HEK293 (cell line): ENCODE measurements around the gene TTLL10.
A peak's percentile ranks its signal among the peaks of the same experiment; 100 is the strongest.

Source experiments
- CTCF ChIA-PET: fragments of 350-600 bp; formaldehyde crosslinking; extraction: SDS; loops from one replicate; lab custom pipeline; 2021; ENCODE audit warnings: antibody characterized with exemption; lab: Yijun Ruan, JAX
- POLR2A ChIA-PET: fragments of 300-600 bp; formaldehyde crosslinking; extraction: SDS; loops from one replicate; lab custom pipeline; 2020; ENCODE audit warnings: antibody characterized with exemption, inconsistent platforms; lab: Yijun Ruan, JAX
- H3K27ac ChIP-seq: fragments of 200-500 bp; sonication (Bioruptor generic); 2 replicates; pipeline ENCODE4 v1.5.1; 2014; ENCODE audit warnings: low read depth, low read length, control low read depth, inconsistent platforms; ENCODE audit errors: extremely low read depth
- H3K36me3 ChIP-seq, 2 experiments: fragments of 200-500 bp in 1 of 2; sonication (Bioruptor generic) in 1 of 2; 1 replicate in 1 of 2; 2 replicates in 1 of 2; pipeline ENCODE4 v1.5.1; 2014 to 2017; ENCODE audit warnings: inconsistent platforms in 2 of 2, low read length in 2 of 2; ENCODE audit not compliant: control insufficient read depth in 2 of 2, insufficient read depth in 1 of 2
- H3K4me1 ChIP-seq: fragments of 200-500 bp; sonication (Bioruptor generic); 2 replicates; pipeline ENCODE4 v1.5.1; 2014; ENCODE audit warnings: mild to moderate bottlenecking, low read length, inconsistent platforms; ENCODE audit not compliant: control insufficient read depth, insufficient read depth
- H3K4me3 ChIP-seq: 2 replicates; pipeline ENCODE4 v1.5.1; 2011; ENCODE audit warnings: low read depth, mild to moderate bottlenecking, control low read depth, low read length, moderate library complexity
- H3K9me3 ChIP-seq: fragments of 200-500 bp; sonication (Bioruptor generic); 2 replicates; pipeline ENCODE4 v1.5.1; 2014; ENCODE audit warnings: low read depth, low read length, inconsistent platforms; ENCODE audit not compliant: control insufficient read depth, insufficient read depth
- GLI2 ChIP-seq: fragments of 450-650 bp; formaldehyde crosslinking; IDR thresholded peaks from 2 replicates; pipeline ENCODE4; 2017; ENCODE audit warnings: missing biosample characterization, missing genetic modification characterization, low read depth, borderline replicate concordance
- GLIS1 ChIP-seq: fragments of 450-650 bp; formaldehyde crosslinking; IDR thresholded peaks from 2 replicates; pipeline ENCODE4 v1.5.1; 2016; ENCODE audit warnings: missing biosample characterization, missing genetic modification characterization
- GLIS2 ChIP-seq: fragments of 450-650 bp; formaldehyde crosslinking; IDR thresholded peaks from 2 replicates; pipeline ENCODE4 v1.5.1; 2016; ENCODE audit warnings: missing biosample characterization, missing genetic modification characterization
- HIC1 ChIP-seq: fragments of 450-650 bp; formaldehyde crosslinking; IDR thresholded peaks from 2 replicates; pipeline ENCODE4 v1.5.1; 2016; ENCODE audit warnings: missing biosample characterization, missing genetic modification characterization
- KLF8 ChIP-seq: fragments of 450-650 bp; formaldehyde crosslinking; IDR thresholded peaks from 2 replicates; pipeline ENCODE4 v1.5.1; 2016; ENCODE audit warnings: missing biosample characterization, missing genetic modification characterization
- PATZ1 ChIP-seq: fragments of 450-650 bp; formaldehyde crosslinking; IDR thresholded peaks from 2 replicates; pipeline ENCODE4 v1.5.1; 2016; ENCODE audit warnings: missing biosample characterization, missing genetic modification characterization
- ZBTB10 ChIP-seq: fragments of 450-650 bp; formaldehyde crosslinking; IDR thresholded peaks from 2 replicates; pipeline ENCODE4 v1.5.1; 2016; ENCODE audit warnings: missing biosample characterization, missing genetic modification characterization
- ZBTB26 ChIP-seq: fragments of 450-650 bp; formaldehyde crosslinking; optimal IDR thresholded peaks from 2 replicates; pipeline ENCODE3; 2016; ENCODE audit warnings: missing biosample characterization, mild to moderate bottlenecking, missing genetic modification characterization
- ZBTB8A ChIP-seq: fragments of 450-650 bp; formaldehyde crosslinking; IDR thresholded peaks from 2 replicates; pipeline ENCODE4 v1.5.1; 2016; ENCODE audit warnings: missing biosample characterization, missing genetic modification characterization
- ZFHX2 ChIP-seq: fragments of 450-650 bp; formaldehyde crosslinking; conservative IDR thresholded peaks from 2 replicates; pipeline ENCODE4 v1.5.1; 2016; ENCODE audit warnings: missing biosample characterization, missing genetic modification characterization
- ZNF10 ChIP-seq: fragments of 450-650 bp; formaldehyde crosslinking; IDR thresholded peaks from 2 replicates; pipeline ENCODE4 v1.5.1; 2017; ENCODE audit warnings: missing biosample characterization, missing genetic modification characterization
- ZNF2 ChIP-seq: fragments of 450-650 bp; formaldehyde crosslinking; IDR thresholded peaks from 2 replicates; pipeline ENCODE4 v1.5.1; 2016; ENCODE audit warnings: missing biosample characterization, missing genetic modification characterization
- ZNF335 ChIP-seq: fragments of 450-650 bp; formaldehyde crosslinking; conservative IDR thresholded peaks from 2 replicates; pipeline ENCODE4 v1.5.1; 2016; ENCODE audit warnings: missing biosample characterization, missing genetic modification characterization
- ZNF341 ChIP-seq: fragments of 450-650 bp; formaldehyde crosslinking; IDR thresholded peaks from 2 replicates; pipeline ENCODE4; 2016; ENCODE audit warnings: low read depth, missing biosample characterization, missing genetic modification characterization
- ZNF48 ChIP-seq: fragments of 450-650 bp; formaldehyde crosslinking; IDR thresholded peaks from 2 replicates; pipeline ENCODE4 v1.5.1; 2016; ENCODE audit warnings: missing biosample characterization, missing genetic modification characterization
- ZNF529 ChIP-seq: fragments of 450-650 bp; formaldehyde crosslinking; IDR thresholded peaks from 2 replicates; pipeline ENCODE4 v1.5.1; 2017; ENCODE audit warnings: missing genetic modification characterization, missing biosample characterization; ENCODE audit not compliant: insufficient replicate concordance
- ZNF530 ChIP-seq: fragments of 450-650 bp; formaldehyde crosslinking; IDR thresholded peaks from 2 replicates; pipeline ENCODE4 v1.5.1; 2016; ENCODE audit warnings: low read depth, missing biosample characterization, missing genetic modification characterization
- ZNF555 ChIP-seq: fragments of 450-650 bp; formaldehyde crosslinking; conservative IDR thresholded peaks from 2 replicates; pipeline ENCODE4 v1.5.1; 2017; ENCODE audit warnings: missing biosample characterization, mild to moderate bottlenecking, missing genetic modification characterization, inconsistent platforms
- ZNF600 ChIP-seq: fragments of 450-650 bp; formaldehyde crosslinking; IDR thresholded peaks from 2 replicates; pipeline ENCODE4 v1.5.1; 2016; ENCODE audit warnings: missing biosample characterization, missing genetic modification characterization
- ZNF704 ChIP-seq: fragments of 450-650 bp; formaldehyde crosslinking; IDR thresholded peaks from 2 replicates; pipeline ENCODE4 v1.5.1; 2016; ENCODE audit warnings: missing biosample characterization, missing genetic modification characterization
- ZNF707 ChIP-seq: fragments of 450-650 bp; formaldehyde crosslinking; IDR thresholded peaks from 2 replicates; pipeline ENCODE4 v1.5.1; 2016; ENCODE audit warnings: missing biosample characterization, missing genetic modification characterization
- ZNF768 ChIP-seq: fragments of 450-650 bp; formaldehyde crosslinking; IDR thresholded peaks from 2 replicates; pipeline ENCODE4 v1.5.1; 2018; ENCODE audit warnings: missing biosample characterization, mild to moderate bottlenecking, missing genetic modification characterization
- ZSCAN18 ChIP-seq: fragments of 450-650 bp; formaldehyde crosslinking; IDR thresholded peaks from 2 replicates; pipeline ENCODE4 v1.5.1; 2016; ENCODE audit warnings: missing biosample characterization, missing genetic modification characterization

TTLL10 gene

GRCh38 chr1:1240348-1240732 is 66.7 kb downstream of the TTLL10 start (continued):
- TF ChIP-seq ZBTB10 (tag by site-specific recombination) (no peak), GLIS1 (peak; percentile 39), ZNF768 (no peak), ZFHX2 (tag by site-specific recombination) (no peak), ZNF704 (tag by site-specific recombination) (no peak), ZNF530 (no peak), ZNF707 (tag by site-specific recombination) (no peak), ZNF529 (no peak)
- TF ChIP-seq, all 188 proteins: peak for 2

- TF ChIP-seq ZNF341 (no peak), PATZ1 (tag by site-specific recombination) (peak; percentile 42; the same call in 1 of the 2 replicates), ZNF335 (tag by site-specific recombination) (peak; percentile 62; the same call in 1 of the 2 replicates), ZNF555 (tag by site-specific recombination) (no peak), GLIS2 (peak; percentile 79), ZNF10 (no peak), HIC1 (tag by site-specific recombination) (0 out of 2 replicates have a peak, but pooled peaks have one; percentile 51), GLIS1 (peak; percentile 74), KLF8 (tag by site-specific recombination) (peak; percentile 28), ZNF2 (tag by site-specific recombination) (no peak), ZNF48 (no peak), ZNF600 (tag by site-specific recombination) (peak; percentile 35; the same call in 1 of the 2 replicates), GLI2 (no peak), ZSCAN18 (tag by site-specific recombination) (no peak), ZBTB8A (no peak), ZBTB26 (no peak)
- POLR2A ChIA-PET = no interaction called here
- no peak overlapping the region for H3K27ac ChIP-seq
- no peaks in the 10 kb centered on the region for H3K9me3 ChIP-seq
- no peak overlapping the region for H3K4me3 ChIP-seq
- H3K4me1 ChIP-seq = no peaks in the 10 kb centered on the region
- no peaks in the 10 kb centered on the region for H3K36me3 ChIP-seq
- CTCF ChIA-PET = no interaction called here
These were observed 67.3 kb downstream of the TTLL10 start for GRCh38 chr1:1240822-1241587.
